GM12891 (cell line): ENCODE results near the gene MRPS22.

Experiments
- POLR2A ChIP-seq: IDR thresholded peaks from 2 replicates; pipeline ENCODE4 v1.6.1; 2011; ENCODE audit warnings: low read depth, low read length, control low read depth
- POLR2AphosphoS5 ChIP-seq: IDR thresholded peaks from 2 replicates; pipeline ENCODE4 v1.6.1; 2011; ENCODE audit warnings: low read depth, low read length, control low read depth
- POU2F2 ChIP-seq: IDR thresholded peaks from 2 replicates; pipeline ENCODE4 v1.6.1; 2011; ENCODE audit warnings: low read depth, mild to moderate bottlenecking, control low read depth, low read length, moderate library complexity
- SPI1 ChIP-seq: IDR thresholded peaks from 2 replicates; pipeline ENCODE4 v1.6.1; 2011; ENCODE audit warnings: low read depth, low read length, control low read depth
- TAF1 ChIP-seq: IDR thresholded peaks from 2 replicates; pipeline ENCODE4 v1.6.1; 2011; ENCODE audit warnings: low read depth, low read length, control low read depth

DNA sequence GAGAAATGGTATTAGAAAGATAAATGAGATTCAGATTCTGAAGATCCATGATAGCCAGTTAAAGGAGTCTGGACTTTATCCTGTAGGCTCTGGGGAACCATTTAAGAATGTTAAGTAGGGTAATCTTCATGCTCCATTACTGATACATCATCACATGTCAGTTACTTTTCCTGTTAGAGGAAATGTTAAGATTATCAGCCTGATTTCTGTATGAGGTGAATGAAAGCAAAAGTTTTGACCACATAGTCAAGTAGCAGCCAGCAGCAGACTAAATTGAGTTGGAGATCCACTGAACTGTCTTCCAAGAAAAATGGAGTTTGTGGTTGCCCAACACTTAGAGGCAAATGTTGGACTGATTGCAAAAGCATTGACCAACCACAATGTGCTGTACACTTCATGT lies 50.3 kb downstream of the MRPS22 start:
- no peak for TF ChIP-seq POLR2A
- no peak for TF ChIP-seq SPI1
- no peak for TF ChIP-seq POLR2AphosphoS5
- TF ChIP-seq TAF1: no peak
- no peak for TF ChIP-seq POU2F2
